HEK293 (cell line): ENCODE measurements around the gene CCDC186.

Source experiments
- CTCF ChIA-PET: fragments of 350-600 bp; formaldehyde crosslinking; extraction: SDS; loops from one replicate; lab custom pipeline; 2021; ENCODE audit warnings: antibody characterized with exemption; lab: Yijun Ruan, JAX
- POLR2A ChIA-PET: fragments of 300-600 bp; formaldehyde crosslinking; extraction: SDS; loops from one replicate; lab custom pipeline; 2020; ENCODE audit warnings: antibody characterized with exemption, inconsistent platforms; lab: Yijun Ruan, JAX
- H3K27ac ChIP-seq: fragments of 200-500 bp; sonication (Bioruptor generic); 2 replicates; pipeline ENCODE4 v1.5.1; 2014; ENCODE audit warnings: low read depth, low read length, control low read depth, inconsistent platforms; ENCODE audit errors: extremely low read depth
- H3K36me3 ChIP-seq, 2 experiments: fragments of 200-500 bp in 1 of 2; sonication (Bioruptor generic) in 1 of 2; 1 replicate in 1 of 2; 2 replicates in 1 of 2; pipeline ENCODE4 v1.5.1; 2014 to 2017; ENCODE audit warnings: inconsistent platforms in 2 of 2, low read length in 2 of 2; ENCODE audit not compliant: control insufficient read depth in 2 of 2, insufficient read depth in 1 of 2
- H3K4me1 ChIP-seq: fragments of 200-500 bp; sonication (Bioruptor generic); 2 replicates; pipeline ENCODE4 v1.5.1; 2014; ENCODE audit warnings: mild to moderate bottlenecking, low read length, inconsistent platforms; ENCODE audit not compliant: control insufficient read depth, insufficient read depth
- H3K4me3 ChIP-seq: 2 replicates; pipeline ENCODE4 v1.5.1; 2011; ENCODE audit warnings: low read depth, mild to moderate bottlenecking, control low read depth, low read length, moderate library complexity
- H3K9me3 ChIP-seq: fragments of 200-500 bp; sonication (Bioruptor generic); 2 replicates; pipeline ENCODE4 v1.5.1; 2014; ENCODE audit warnings: low read depth, low read length, inconsistent platforms; ENCODE audit not compliant: control insufficient read depth, insufficient read depth
- GFI1B ChIP-seq: fragments of 450-650 bp; formaldehyde crosslinking; IDR thresholded peaks from 2 replicates; pipeline ENCODE4 v1.5.1; 2016; ENCODE audit warnings: missing biosample characterization, missing genetic modification characterization
- GLI4 ChIP-seq: fragments of 450-650 bp; formaldehyde crosslinking; IDR thresholded peaks from 2 replicates; pipeline ENCODE4 v1.5.1; 2016; ENCODE audit warnings: missing biosample characterization, missing genetic modification characterization
- HOXC10 ChIP-seq: sonication (generic); formaldehyde crosslinking; IDR thresholded peaks from 2 replicates; pipeline ENCODE4 v1.8.1; 2023; ENCODE audit warnings: mild to moderate bottlenecking, missing genetic modification reagents
- KLF9 ChIP-seq: fragments of 450-650 bp; formaldehyde crosslinking; IDR thresholded peaks from 2 replicates; pipeline ENCODE4 v1.5.1; 2016; ENCODE audit warnings: missing biosample characterization, missing genetic modification characterization, low read depth
- ZBTB1 ChIP-seq: fragments of 450-650 bp; formaldehyde crosslinking; IDR thresholded peaks from 2 replicates; pipeline ENCODE4 v1.5.1; 2016; ENCODE audit warnings: missing biosample characterization, missing genetic modification characterization
- ZEB2 ChIP-seq: fragments of 450-650 bp; formaldehyde crosslinking; IDR thresholded peaks from 2 replicates; pipeline ENCODE4 v1.5.1; 2016; ENCODE audit warnings: missing biosample characterization, missing genetic modification characterization
- ZIC2 ChIP-seq: fragments of 450-650 bp; formaldehyde crosslinking; IDR thresholded peaks from 2 replicates; pipeline ENCODE4 v1.5.1; 2016; ENCODE audit warnings: missing biosample characterization, missing genetic modification characterization
- ZNF2 ChIP-seq: fragments of 450-650 bp; formaldehyde crosslinking; IDR thresholded peaks from 2 replicates; pipeline ENCODE4 v1.5.1; 2016; ENCODE audit warnings: missing biosample characterization, missing genetic modification characterization
- ZNF394 ChIP-seq: fragments of 450-650 bp; formaldehyde crosslinking; IDR thresholded peaks from 2 replicates; pipeline ENCODE4 v1.5.1; 2016; ENCODE audit warnings: missing biosample characterization, missing genetic modification characterization, mild to moderate bottlenecking, moderate library complexity, borderline replicate concordance
- ZNF596 ChIP-seq: fragments of 450-650 bp; IDR thresholded peaks from 2 replicates; pipeline ENCODE4 v1.5.0; 2018; ENCODE audit warnings: missing biosample characterization, mild to moderate bottlenecking, missing genetic modification characterization, moderate library complexity
- ZNF624 ChIP-seq: fragments of 450-650 bp; formaldehyde crosslinking; IDR thresholded peaks from 2 replicates; pipeline ENCODE4 v1.5.1; 2017; ENCODE audit warnings: missing biosample characterization, missing genetic modification characterization
- ZNF658 ChIP-seq: fragments of 450-650 bp; formaldehyde crosslinking; IDR thresholded peaks from 2 replicates; pipeline ENCODE4; 2016; ENCODE audit warnings: missing biosample characterization, missing genetic modification characterization
- ZNF664 ChIP-seq: fragments of 450-650 bp; formaldehyde crosslinking; IDR thresholded peaks from 2 replicates; pipeline ENCODE4 v1.5.1; 2016; ENCODE audit warnings: missing biosample characterization, missing genetic modification characterization
- ZSCAN30 ChIP-seq: fragments of 450-650 bp; IDR thresholded peaks from 2 replicates; pipeline ENCODE4 v1.5.1; 2018; ENCODE audit warnings: missing biosample characterization, mild to moderate bottlenecking, missing genetic modification characterization, moderate library complexity
- TF ChIP-seq, protein P1 (sequence below): fragments of 450-650 bp; formaldehyde crosslinking; IDR thresholded peaks from 2 replicates; pipeline ENCODE4 v1.5.1; 2016; ENCODE audit warnings: missing biosample characterization, missing genetic modification characterization, low read depth
- TF ChIP-seq, protein P2 (sequence below): fragments of 450-650 bp; formaldehyde crosslinking; IDR thresholded peaks from 2 replicates; pipeline ENCODE4 v1.5.1; 2016; ENCODE audit warnings: missing biosample characterization, missing genetic modification characterization
- TF ChIP-seq, protein P3 (sequence below): fragments of 450-650 bp; formaldehyde crosslinking; IDR thresholded peaks from 2 replicates; pipeline ENCODE4 v1.5.1; 2017; ENCODE audit warnings: missing biosample characterization, missing genetic modification characterization
- TF ChIP-seq, protein P4 (sequence below): fragments of 450-650 bp; IDR thresholded peaks from 2 replicates; pipeline ENCODE4 v1.5.1; 2018; ENCODE audit warnings: missing biosample characterization, missing genetic modification characterization

Gene CCDC186

DNA sequence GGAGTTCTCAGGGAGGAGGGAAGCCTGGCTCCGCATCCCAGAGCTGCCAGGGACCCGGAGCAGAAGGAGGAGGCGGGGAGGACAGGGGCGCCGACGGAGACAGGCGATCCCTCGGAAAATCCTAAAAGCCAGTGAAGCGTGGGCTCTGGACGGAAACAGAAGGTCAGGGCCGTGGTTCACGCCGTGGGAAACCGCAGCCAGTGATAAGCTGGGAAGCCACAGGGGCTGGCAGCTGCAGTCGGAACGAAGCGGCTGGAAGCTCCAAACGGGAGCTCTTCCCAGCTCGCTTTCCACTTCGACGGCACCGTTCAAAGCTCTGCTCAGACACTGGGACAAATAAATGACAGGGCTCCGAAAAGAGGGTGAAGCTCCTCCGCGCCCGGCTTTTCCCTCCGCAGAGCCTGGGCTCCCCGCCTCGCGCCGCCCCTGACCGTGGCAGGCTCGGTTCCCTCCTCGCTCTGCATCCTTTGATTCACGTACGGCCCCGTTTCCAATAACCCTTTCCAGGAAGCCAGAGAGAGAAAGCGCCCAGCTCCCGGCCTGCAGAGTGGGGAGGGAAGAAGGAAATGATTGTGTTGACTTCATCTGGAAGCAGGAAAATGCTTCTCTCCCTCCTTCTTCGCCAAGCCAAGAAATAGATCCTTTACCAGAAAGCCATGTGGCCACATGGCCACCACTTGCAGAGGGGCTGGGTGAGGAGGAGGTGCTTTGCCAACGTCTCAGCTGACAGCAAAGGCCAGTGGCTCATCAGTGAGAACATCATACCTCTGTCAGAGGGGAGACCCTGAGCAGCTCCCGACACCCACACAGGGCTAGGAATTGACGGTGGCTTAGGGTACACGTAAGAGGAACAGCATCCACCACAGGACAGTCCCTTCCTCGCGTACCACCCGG, 72.9 kb downstream of the CCDC186 start:
- no peaks in the 10 kb centered on the region for H3K36me3 ChIP-seq
- POLR2A ChIA-PET, result no interaction called here
- TF ChIP-seq KLF9 (tag by site-specific recombination) (no peak), ZEB2 (no peak), ZSCAN30 (tag by site-specific recombination) (no peak), ZNF664 (no peak), ZNF658 (tag by site-specific recombination) (no peak), ZNF624 (no peak), GFI1B (tag by site-specific recombination) (no peak), HOXC10 (no peak), ZIC2 (tag by site-specific recombination) (no peak), ZNF2 (tag by site-specific recombination) (no peak), ZNF394 (tag by site-specific recombination) (no peak), ZBTB1 (tag by site-specific recombination) (no peak), ZNF596 (tag by site-specific recombination) (no peak), GLI4 (tag by site-specific recombination) (no peak)
- TF ChIP-seq, protein P1, sequence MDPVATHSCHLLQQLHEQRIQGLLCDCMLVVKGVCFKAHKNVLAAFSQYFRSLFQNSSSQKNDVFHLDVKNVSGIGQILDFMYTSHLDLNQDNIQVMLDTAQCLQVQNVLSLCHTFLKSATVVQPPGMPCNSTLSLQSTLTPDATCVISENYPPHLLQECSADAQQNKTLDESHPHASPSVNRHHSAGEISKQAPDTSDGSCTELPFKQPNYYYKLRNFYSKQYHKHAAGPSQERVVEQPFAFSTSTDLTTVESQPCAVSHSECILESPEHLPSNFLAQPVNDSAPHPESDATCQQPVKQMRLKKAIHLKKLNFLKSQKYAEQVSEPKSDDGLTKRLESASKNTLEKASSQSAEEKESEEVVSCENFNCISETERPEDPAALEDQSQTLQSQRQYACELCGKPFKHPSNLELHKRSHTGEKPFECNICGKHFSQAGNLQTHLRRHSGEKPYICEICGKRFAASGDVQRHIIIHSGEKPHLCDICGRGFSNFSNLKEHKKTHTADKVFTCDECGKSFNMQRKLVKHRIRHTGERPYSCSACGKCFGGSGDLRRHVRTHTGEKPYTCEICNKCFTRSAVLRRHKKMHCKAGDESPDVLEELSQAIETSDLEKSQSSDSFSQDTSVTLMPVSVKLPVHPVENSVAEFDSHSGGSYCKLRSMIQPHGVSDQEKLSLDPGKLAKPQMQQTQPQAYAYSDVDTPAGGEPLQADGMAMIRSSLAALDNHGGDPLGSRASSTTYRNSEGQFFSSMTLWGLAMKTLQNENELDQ, result no peak
- TF ChIP-seq, protein P2, sequence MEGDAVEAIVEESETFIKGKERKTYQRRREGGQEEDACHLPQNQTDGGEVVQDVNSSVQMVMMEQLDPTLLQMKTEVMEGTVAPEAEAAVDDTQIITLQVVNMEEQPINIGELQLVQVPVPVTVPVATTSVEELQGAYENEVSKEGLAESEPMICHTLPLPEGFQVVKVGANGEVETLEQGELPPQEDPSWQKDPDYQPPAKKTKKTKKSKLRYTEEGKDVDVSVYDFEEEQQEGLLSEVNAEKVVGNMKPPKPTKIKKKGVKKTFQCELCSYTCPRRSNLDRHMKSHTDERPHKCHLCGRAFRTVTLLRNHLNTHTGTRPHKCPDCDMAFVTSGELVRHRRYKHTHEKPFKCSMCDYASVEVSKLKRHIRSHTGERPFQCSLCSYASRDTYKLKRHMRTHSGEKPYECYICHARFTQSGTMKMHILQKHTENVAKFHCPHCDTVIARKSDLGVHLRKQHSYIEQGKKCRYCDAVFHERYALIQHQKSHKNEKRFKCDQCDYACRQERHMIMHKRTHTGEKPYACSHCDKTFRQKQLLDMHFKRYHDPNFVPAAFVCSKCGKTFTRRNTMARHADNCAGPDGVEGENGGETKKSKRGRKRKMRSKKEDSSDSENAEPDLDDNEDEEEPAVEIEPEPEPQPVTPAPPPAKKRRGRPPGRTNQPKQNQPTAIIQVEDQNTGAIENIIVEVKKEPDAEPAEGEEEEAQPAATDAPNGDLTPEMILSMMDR (tag by site-specific recombination), result no peak
- TF ChIP-seq, protein P3, sequence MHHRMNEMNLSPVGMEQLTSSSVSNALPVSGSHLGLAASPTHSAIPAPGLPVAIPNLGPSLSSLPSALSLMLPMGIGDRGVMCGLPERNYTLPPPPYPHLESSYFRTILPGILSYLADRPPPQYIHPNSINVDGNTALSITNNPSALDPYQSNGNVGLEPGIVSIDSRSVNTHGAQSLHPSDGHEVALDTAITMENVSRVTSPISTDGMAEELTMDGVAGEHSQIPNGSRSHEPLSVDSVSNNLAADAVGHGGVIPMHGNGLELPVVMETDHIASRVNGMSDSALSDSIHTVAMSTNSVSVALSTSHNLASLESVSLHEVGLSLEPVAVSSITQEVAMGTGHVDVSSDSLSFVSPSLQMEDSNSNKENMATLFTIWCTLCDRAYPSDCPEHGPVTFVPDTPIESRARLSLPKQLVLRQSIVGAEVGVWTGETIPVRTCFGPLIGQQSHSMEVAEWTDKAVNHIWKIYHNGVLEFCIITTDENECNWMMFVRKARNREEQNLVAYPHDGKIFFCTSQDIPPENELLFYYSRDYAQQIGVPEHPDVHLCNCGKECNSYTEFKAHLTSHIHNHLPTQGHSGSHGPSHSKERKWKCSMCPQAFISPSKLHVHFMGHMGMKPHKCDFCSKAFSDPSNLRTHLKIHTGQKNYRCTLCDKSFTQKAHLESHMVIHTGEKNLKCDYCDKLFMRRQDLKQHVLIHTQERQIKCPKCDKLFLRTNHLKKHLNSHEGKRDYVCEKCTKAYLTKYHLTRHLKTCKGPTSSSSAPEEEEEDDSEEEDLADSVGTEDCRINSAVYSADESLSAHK, result no peak
- TF ChIP-seq, protein P4, sequence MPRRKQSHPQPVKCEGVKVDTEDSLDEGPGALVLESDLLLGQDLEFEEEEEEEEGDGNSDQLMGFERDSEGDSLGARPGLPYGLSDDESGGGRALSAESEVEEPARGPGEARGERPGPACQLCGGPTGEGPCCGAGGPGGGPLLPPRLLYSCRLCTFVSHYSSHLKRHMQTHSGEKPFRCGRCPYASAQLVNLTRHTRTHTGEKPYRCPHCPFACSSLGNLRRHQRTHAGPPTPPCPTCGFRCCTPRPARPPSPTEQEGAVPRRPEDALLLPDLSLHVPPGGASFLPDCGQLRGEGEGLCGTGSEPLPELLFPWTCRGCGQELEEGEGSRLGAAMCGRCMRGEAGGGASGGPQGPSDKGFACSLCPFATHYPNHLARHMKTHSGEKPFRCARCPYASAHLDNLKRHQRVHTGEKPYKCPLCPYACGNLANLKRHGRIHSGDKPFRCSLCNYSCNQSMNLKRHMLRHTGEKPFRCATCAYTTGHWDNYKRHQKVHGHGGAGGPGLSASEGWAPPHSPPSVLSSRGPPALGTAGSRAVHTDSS (tag by site-specific recombination), result no peak
- TF ChIP-seq, all 188 proteins: peak for 0
- no peak overlapping the region; the same call in 1 of the 2 replicates for H3K4me3 ChIP-seq
- CTCF ChIA-PET, result interaction anchor here (0.5 to 3.4 kb wide), 14 partner anchors 10 to 395 kb away, joined by 3 to 28 read pairs (median 3); no protein-coding TSS in a partner anchor
- no peaks in the 10 kb centered on the region for H3K9me3 ChIP-seq
- H3K27ac ChIP-seq, result no peak overlapping the region
- H3K4me1 ChIP-seq, result no peaks in the 10 kb centered on the region
